ENCODE results near the gene GOLGA6L26. TPM values are rescaled to one million over a fixed set of nuclear protein-coding genes. Genes with fewer than 3 reads are reported as not detected.
"Not testable (repeated sequence)": the region's sequence is repeated elsewhere in the genome, so short reads cannot be mapped to it uniquely, and the experiment has no call there.

GOLGA6L26 gene
- not detected in 2 replicates for total RNA-seq (2014; rRNA removed; shearing (Covaris generic))

GRCh38 chr15:23334096-23334495 is at the start of gene GOLGA6L26:
Gene GOLGA6L26 (minus strand): TSS chr15:23334196. CDS start chr15:23334135, 61 bp downstream.
- not testable (repeated sequence) for DNase-seq (ENCODE audit: low read depth)

- DNase-seq (ENCODE audit: low read depth) = peak; percentile 29
Observed at GRCh38 chr15:23381192-23381591, 47.2 kb upstream of the GOLGA6L26 start.

GRCh38 chr15:23380700-23381099 is 46.7 kb upstream of the GOLGA6L26 start:
- not testable (repeated sequence) for DNase-seq (ENCODE audit: low read depth)

GRCh38 chr15:23378946-23379345 is 45.0 kb upstream of the GOLGA6L26 start:
- not testable (repeated sequence) for DNase-seq (ENCODE audit: low read depth)

GRCh38 chr15:23374226-23374625 is 40.2 kb upstream of the GOLGA6L26 start:
- DNase-seq (ENCODE audit: low read depth) = not testable (repeated sequence)

- peak; percentile 51 for DNase-seq (ENCODE audit: low read depth)
Observed at GRCh38 chr15:23372891-23373600, 39.0 kb upstream of the GOLGA6L26 start.

- peak; percentile 86 for DNase-seq (ENCODE audit: low read depth)
Observed at GRCh38 chr15:23372284-23372683, 38.3 kb upstream of the GOLGA6L26 start.

GRCh38 chr15:23371868-23372267 is 37.9 kb upstream of the GOLGA6L26 start:
- DNase-seq (ENCODE audit: low read depth) = not testable (repeated sequence)

- not testable (repeated sequence) for DNase-seq (ENCODE audit: low read depth)
Observed at GRCh38 chr15:23371134-23371533, 37.1 kb upstream of the GOLGA6L26 start.

- no peak for DNase-seq (ENCODE audit: low read depth)
Observed at GRCh38 chr15:23370578-23370977, 36.6 kb upstream of the GOLGA6L26 start.

GRCh38 chr15:23364261-23364660 is 30.3 kb upstream of the GOLGA6L26 start:
- DNase-seq (ENCODE audit: low read depth) = not testable (repeated sequence)

- DNase-seq (ENCODE audit: low read depth) = not testable (repeated sequence)
Observed at GRCh38 chr15:23362622-23363021, 28.6 kb upstream of the GOLGA6L26 start.

GRCh38 chr15:23354448-23354847 is 20.5 kb upstream of the GOLGA6L26 start, which contains the start of gene GOLGA8S:
Gene GOLGA8S (plus strand): TSS chr15:23354748. CDS start chr15:23354810, 62 bp downstream.
- not testable (repeated sequence) for DNase-seq (ENCODE audit: low read depth)

GRCh38 chr15:23311233-23311632 is 22.8 kb downstream of the GOLGA6L26 start:
- not testable (repeated sequence) for DNase-seq (ENCODE audit: low read depth)

GRCh38 chr15:23305921-23306320 is 28.1 kb downstream of the GOLGA6L26 start:
- not testable (repeated sequence) for DNase-seq (ENCODE audit: low read depth)

- not testable (repeated sequence) for DNase-seq (ENCODE audit: low read depth)
Observed at GRCh38 chr15:23304805-23305204, 29.2 kb downstream of the GOLGA6L26 start.

GRCh38 chr15:23304267-23304666 is 29.7 kb downstream of the GOLGA6L26 start:
- DNase-seq (ENCODE audit: low read depth) = not testable (repeated sequence)

- DNase-seq (ENCODE audit: low read depth) = peak; percentile 60
Observed at GRCh38 chr15:23303654-23304053, 30.3 kb downstream of the GOLGA6L26 start.

- DNase-seq (ENCODE audit: low read depth) = not testable (repeated sequence)
Observed at GRCh38 chr15:23303246-23303645, 30.8 kb downstream of the GOLGA6L26 start.
